Measurements from ENCODE around the gene MICAL2.

DNA sequence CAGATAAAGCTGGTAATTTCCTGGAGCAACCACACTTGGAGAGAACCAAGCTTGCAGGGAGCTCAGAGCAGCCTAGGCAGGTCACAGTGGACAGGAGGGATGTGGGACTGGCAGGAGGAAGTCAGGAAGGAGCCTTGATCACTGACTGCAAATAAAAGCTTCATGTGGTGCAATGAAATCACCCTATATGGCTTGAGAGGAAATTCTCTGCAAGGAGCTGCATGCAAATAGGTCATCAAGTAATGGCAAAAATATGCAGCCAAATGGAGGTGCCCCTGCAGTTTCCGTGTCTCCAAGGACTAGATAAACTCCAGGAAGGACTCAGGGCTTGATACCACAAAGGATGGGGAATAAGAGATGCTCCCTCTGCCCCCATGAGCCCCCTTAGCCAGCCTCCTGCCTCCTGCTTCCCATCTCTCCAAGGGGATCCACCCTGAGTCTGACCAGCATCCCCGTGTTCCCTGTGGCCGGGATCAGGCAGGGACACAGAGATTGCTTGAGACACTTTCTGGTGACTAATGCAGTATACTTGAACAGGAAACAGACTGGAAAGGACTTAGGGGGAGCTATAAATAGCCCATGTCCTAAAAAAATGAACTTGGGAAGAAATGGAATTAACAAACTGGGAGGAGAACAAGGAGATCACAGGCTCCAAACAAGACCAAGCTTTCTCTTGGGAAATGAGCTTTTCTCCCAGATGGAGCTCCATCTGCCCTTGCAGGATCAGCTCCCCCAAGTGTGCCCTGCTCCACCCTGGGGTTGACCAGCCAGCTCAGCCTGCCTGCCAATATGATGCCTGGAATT lies 23.9 kb upstream of the MICAL2 start:
- TF ChIP-seq, protein P1, sequence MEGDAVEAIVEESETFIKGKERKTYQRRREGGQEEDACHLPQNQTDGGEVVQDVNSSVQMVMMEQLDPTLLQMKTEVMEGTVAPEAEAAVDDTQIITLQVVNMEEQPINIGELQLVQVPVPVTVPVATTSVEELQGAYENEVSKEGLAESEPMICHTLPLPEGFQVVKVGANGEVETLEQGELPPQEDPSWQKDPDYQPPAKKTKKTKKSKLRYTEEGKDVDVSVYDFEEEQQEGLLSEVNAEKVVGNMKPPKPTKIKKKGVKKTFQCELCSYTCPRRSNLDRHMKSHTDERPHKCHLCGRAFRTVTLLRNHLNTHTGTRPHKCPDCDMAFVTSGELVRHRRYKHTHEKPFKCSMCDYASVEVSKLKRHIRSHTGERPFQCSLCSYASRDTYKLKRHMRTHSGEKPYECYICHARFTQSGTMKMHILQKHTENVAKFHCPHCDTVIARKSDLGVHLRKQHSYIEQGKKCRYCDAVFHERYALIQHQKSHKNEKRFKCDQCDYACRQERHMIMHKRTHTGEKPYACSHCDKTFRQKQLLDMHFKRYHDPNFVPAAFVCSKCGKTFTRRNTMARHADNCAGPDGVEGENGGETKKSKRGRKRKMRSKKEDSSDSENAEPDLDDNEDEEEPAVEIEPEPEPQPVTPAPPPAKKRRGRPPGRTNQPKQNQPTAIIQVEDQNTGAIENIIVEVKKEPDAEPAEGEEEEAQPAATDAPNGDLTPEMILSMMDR (IDR thresholded peaks at IDR 0.05; ENCODE audit: low read depth, low read length): no peak
- no peak for TF ChIP-seq EZH2phosphoT487 (IDR thresholded peaks at IDR 0.05; ENCODE audit: low read depth)
